HepG2 (cell line): ENCODE measurements around the gene SULT1A3. TPM values are rescaled to one million over a fixed set of nuclear protein-coding genes. Genes with fewer than 3 reads are reported as not detected.

Experiments used
- CREM ChIP-seq, 2 experiments: sonication (generic) in 1 of 2; formaldehyde crosslinking in 1 of 2; IDR thresholded peaks; 2 replicates each; pipeline versions ENCODE4 v1.4.0 to v1.6.1; 2016 to 2020; ENCODE audit warnings: antibody characterized with exemption in 1 of 2, mild to moderate bottlenecking in 1 of 2, missing genetic modification reagents in 1 of 2
- ISL2 ChIP-seq: sonication (generic); formaldehyde crosslinking; IDR thresholded peaks from 2 replicates; pipeline ENCODE4 v1.5.0; 2020; ENCODE audit warnings: missing genetic modification reagents
- NFYB ChIP-seq: sonication (generic); formaldehyde crosslinking; IDR thresholded peaks from 2 replicates; pipeline ENCODE4 v1.4.0; 2020; ENCODE audit warnings: missing genetic modification reagents
- POLR2AphosphoS5 ChIP-seq: IDR thresholded peaks from 2 replicates; pipeline ENCODE4 v1.6.1; 2012; ENCODE audit warnings: low read depth, low read length
- SMAD3 ChIP-seq: sonication (generic); formaldehyde crosslinking; IDR thresholded peaks from 2 replicates; pipeline ENCODE4 v1.4.0; 2020; ENCODE audit warnings: missing genetic modification reagents
- SYNCRIP ChIP-seq: fragments of 200-400 bp; formaldehyde crosslinking; IDR thresholded peaks from 2 replicates; pipeline ENCODE4 v1.6.1; 2018; ENCODE audit warnings: mild to moderate bottlenecking, low read depth, low read length; ENCODE audit not compliant: insufficient read depth
- ZBTB3 ChIP-seq: sonication (generic); formaldehyde crosslinking; IDR thresholded peaks from 2 replicates; pipeline ENCODE4 v1.4.0; 2020; ENCODE audit warnings: low read depth, mild to moderate bottlenecking, moderate library complexity, missing genetic modification reagents, borderline replicate concordance
- ZNF564 ChIP-seq: sonication (generic); formaldehyde crosslinking; IDR thresholded peaks from 2 replicates; pipeline ENCODE4 v1.8.1; 2023; ENCODE audit warnings: mild to moderate bottlenecking, missing genetic modification reagents
- ZNF572 ChIP-seq: sonication (generic); formaldehyde crosslinking; IDR thresholded peaks from 2 replicates; pipeline ENCODE4 v1.5.1; 2020; ENCODE audit warnings: mild to moderate bottlenecking, missing genetic modification reagents
- ZNF629 ChIP-seq: sonication (generic); formaldehyde crosslinking; conservative IDR thresholded peaks from 2 replicates; pipeline ENCODE4 v1.5.0; 2020; ENCODE audit warnings: missing genetic modification reagents
- ZNF672 ChIP-seq: sonication (generic); formaldehyde crosslinking; IDR thresholded peaks from 2 replicates; pipeline ENCODE4 v1.8.1; 2022; ENCODE audit warnings: missing genetic modification reagents
- ZNF674 ChIP-seq: sonication (generic); formaldehyde crosslinking; IDR thresholded peaks from 2 replicates; pipeline ENCODE4 v1.5.0; 2020; ENCODE audit warnings: low read depth, mild to moderate bottlenecking, missing genetic modification reagents
- ZSCAN31 ChIP-seq: sonication (generic); formaldehyde crosslinking; IDR thresholded peaks from 2 replicates; pipeline ENCODE4 v1.5.0; 2020; ENCODE audit warnings: low read depth, mild to moderate bottlenecking, missing genetic modification reagents
- polyA plus RNA-seq, 8 experiments: library from polyadenylated mRNA; depleted of rRNA in 3 of 8; stranded (reverse) in 7 of 8; unstranded in 1 of 8; fragments of >200 nt; fragmentation: Illumina TruSeq in 4 of 8; extraction: Trizol in 4 of 8; gene quantifications; 2 replicates each; pipeline versions ENCODE4 v1.2.1 to v1.2.3, GENCODE V29; 2011 to 2016; ENCODE audit warnings: low read depth in 4 of 8, missing spikeins in 1 of 8, mixed read lengths in 1 of 8; ENCODE audit not compliant: insufficient read depth in 1 of 8
- total RNA-seq, 5 experiments: library from RNA; depleted of rRNA; stranded (reverse); fragments of >200 nt; fragmentation: Illumina TruSeq; extraction: Trizol; gene quantifications; 2 replicates each; pipeline ENCODE4 v1.2.3, GENCODE V29; 2016; ENCODE audit warnings: low read depth in 1 of 5
- TF ChIP-seq, protein P1 (sequence below): sonication (generic); formaldehyde crosslinking; IDR thresholded peaks from 2 replicates; pipeline ENCODE4 v1.8.0; 2022; ENCODE audit warnings: mild to moderate bottlenecking, missing genetic modification reagents, borderline replicate concordance
- TF ChIP-seq, protein P2 (sequence below): sonication (generic); formaldehyde crosslinking; IDR thresholded peaks from 2 replicates; pipeline ENCODE4 v1.5.0; 2020; ENCODE audit warnings: missing genetic modification reagents
- TF ChIP-seq, protein P3 (sequence below): sonication (generic); formaldehyde crosslinking; IDR thresholded peaks from 2 replicates; pipeline ENCODE4 v1.5.1; 2020; ENCODE audit warnings: missing genetic modification reagents, mild to moderate bottlenecking, borderline replicate concordance
- TF ChIP-seq, protein P4 (sequence below): sonication (generic); formaldehyde crosslinking; IDR thresholded peaks from 2 replicates; pipeline ENCODE4 v1.4.0; 2020; ENCODE audit warnings: missing genetic modification reagents
- TF ChIP-seq, protein P5 (sequence below): sonication (generic); formaldehyde crosslinking; IDR thresholded peaks from 2 replicates; pipeline ENCODE4 v1.5.0; 2020; ENCODE audit warnings: mild to moderate bottlenecking, missing genetic modification reagents

Gene SULT1A3
- total and polyA plus RNA-seq, 2 of the 13 experiments (the other 11 are each of a cell fraction or from before 2014, with no cell fraction given): 21.0 to 28.3 TPM

DNA sequence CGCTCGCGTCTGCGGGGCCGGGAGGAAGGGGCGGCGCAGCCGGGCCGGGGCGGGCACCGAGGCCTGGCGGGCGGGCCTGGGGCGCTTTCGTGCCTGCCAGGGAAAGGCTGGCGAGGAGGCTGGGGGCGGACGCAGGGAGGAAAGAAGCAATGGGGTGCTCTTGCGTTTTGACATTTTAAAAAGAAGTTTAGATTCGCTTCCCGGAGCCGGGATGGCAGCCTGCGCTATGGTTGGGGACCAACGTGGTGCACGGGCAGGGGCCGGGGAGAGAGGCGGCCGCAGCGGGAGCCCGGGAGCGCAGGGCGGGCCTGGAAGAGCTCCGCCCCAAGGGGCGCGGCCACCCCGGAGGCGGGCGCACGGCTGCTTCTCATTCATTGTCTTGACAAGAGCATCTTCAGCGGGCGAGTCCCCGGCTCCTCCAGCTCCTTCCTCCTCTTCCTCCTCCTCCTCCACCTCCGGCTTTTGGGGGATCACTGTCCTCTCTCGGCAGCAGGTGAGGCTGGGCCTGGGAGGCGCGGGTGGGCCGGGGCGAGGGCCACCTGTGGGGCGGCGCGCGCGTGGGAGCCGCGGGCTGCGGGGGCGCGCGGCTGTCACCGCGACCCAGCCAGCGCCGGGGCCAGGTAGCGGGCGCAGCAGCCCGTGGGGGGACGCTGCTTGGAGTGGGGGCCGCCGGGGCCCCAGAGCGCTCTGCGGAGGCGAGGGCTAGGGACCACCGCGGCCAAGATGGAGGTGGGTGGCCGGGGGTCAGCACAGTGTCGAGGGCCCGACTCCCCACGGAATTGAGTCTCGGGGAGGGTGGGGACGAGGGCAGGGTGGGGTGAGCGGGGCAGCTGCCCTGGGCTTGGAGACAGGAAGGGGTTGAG is 15.6 kb upstream of the SULT1A3 start, which contains the start of gene CORO1A (continued):
- no peak for TF ChIP-seq ZNF629 (CRISPR knock-in tag)
- TF ChIP-seq ZSCAN31 (CRISPR knock-in tag): 0 out of 2 replicates have a peak, but pooled peaks have one; percentile 40
- TF ChIP-seq SYNCRIP: no peak
- TF ChIP-seq POLR2AphosphoS5: peak; percentile 77
- TF ChIP-seq, protein P1, sequence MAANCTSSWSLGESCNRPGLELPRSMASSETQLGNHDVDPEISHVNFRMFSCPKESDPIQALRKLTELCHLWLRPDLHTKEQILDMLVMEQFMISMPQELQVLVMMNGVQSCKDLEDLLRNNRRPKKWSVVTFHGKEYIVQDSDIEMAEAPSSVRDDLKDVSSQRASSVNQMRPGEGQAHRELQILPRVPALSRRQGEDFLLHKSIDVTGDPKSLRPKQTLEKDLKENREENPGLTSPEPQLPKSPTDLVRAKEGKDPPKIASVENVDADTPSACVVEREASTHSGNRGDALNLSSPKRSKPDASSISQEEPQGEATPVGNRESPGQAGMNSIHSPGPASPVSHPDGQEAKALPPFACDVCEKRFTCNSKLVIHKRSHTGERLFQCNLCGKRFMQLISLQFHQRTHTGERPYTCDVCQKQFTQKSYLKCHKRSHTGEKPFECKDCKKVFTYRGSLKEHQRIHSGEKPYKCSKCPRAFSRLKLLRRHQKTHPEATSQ (CRISPR knock-in tag): no peak
- TF ChIP-seq ZNF564: peak; percentile 66; the same call in 1 of the 2 replicates
- no peak for TF ChIP-seq ZNF572 (CRISPR knock-in tag)
- TF ChIP-seq ZNF674: no peak
- 0 out of 2 replicates have a peak, but pooled peaks have one; percentile 17 for TF ChIP-seq ISL2 (CRISPR knock-in tag)
- no peak for TF ChIP-seq ZBTB3 (CRISPR knock-in tag)
- TF ChIP-seq, protein P2, sequence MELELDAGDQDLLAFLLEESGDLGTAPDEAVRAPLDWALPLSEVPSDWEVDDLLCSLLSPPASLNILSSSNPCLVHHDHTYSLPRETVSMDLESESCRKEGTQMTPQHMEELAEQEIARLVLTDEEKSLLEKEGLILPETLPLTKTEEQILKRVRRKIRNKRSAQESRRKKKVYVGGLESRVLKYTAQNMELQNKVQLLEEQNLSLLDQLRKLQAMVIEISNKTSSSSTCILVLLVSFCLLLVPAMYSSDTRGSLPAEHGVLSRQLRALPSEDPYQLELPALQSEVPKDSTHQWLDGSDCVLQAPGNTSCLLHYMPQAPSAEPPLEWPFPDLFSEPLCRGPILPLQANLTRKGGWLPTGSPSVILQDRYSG (CRISPR knock-in tag): no peak
- TF ChIP-seq NFYB (CRISPR knock-in tag): 0 out of 2 replicates have a peak, but pooled peaks have one; percentile 29
- TF ChIP-seq ZNF672 (CRISPR knock-in tag): no peak
- TF ChIP-seq, protein P3, sequence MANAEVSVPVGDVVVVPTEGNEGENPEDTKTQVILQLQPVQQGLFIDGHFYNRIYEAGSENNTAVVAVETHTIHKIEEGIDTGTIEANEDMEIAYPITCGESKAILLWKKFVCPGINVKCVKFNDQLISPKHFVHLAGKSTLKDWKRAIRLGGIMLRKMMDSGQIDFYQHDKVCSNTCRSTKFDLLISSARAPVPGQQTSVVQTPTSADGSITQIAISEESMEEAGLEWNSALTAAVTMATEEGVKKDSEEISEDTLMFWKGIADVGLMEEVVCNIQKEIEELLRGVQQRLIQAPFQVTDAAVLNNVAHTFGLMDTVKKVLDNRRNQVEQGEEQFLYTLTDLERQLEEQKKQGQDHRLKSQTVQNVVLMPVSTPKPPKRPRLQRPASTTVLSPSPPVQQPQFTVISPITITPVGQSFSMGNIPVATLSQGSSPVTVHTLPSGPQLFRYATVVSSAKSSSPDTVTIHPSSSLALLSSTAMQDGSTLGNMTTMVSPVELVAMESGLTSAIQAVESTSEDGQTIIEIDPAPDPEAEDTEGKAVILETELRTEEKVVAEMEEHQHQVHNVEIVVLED (CRISPR knock-in tag): 0 out of 2 replicates have a peak, but pooled peaks have one; percentile 32
- TF ChIP-seq, protein P4, sequence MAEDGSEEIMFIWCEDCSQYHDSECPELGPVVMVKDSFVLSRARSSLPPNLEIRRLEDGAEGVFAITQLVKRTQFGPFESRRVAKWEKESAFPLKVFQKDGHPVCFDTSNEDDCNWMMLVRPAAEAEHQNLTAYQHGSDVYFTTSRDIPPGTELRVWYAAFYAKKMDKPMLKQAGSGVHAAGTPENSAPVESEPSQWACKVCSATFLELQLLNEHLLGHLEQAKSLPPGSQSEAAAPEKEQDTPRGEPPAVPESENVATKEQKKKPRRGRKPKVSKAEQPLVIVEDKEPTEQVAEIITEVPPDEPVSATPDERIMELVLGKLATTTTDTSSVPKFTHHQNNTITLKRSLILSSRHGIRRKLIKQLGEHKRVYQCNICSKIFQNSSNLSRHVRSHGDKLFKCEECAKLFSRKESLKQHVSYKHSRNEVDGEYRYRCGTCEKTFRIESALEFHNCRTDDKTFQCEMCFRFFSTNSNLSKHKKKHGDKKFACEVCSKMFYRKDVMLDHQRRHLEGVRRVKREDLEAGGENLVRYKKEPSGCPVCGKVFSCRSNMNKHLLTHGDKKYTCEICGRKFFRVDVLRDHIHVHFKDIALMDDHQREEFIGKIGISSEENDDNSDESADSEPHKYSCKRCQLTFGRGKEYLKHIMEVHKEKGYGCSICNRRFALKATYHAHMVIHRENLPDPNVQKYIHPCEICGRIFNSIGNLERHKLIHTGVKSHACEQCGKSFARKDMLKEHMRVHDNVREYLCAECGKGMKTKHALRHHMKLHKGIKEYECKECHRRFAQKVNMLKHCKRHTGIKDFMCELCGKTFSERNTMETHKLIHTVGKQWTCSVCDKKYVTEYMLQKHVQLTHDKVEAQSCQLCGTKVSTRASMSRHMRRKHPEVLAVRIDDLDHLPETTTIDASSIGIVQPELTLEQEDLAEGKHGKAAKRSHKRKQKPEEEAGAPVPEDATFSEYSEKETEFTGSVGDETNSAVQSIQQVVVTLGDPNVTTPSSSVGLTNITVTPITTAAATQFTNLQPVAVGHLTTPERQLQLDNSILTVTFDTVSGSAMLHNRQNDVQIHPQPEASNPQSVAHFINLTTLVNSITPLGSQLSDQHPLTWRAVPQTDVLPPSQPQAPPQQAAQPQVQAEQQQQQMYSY (CRISPR knock-in tag): no peak
- TF ChIP-seq CREM (IDR thresholded peaks at IDR 0.05): no peak
- no peak for TF ChIP-seq CREM (CRISPR knock-in tag; IDR thresholded peaks at IDR 0.05)
- TF ChIP-seq, protein P5, sequence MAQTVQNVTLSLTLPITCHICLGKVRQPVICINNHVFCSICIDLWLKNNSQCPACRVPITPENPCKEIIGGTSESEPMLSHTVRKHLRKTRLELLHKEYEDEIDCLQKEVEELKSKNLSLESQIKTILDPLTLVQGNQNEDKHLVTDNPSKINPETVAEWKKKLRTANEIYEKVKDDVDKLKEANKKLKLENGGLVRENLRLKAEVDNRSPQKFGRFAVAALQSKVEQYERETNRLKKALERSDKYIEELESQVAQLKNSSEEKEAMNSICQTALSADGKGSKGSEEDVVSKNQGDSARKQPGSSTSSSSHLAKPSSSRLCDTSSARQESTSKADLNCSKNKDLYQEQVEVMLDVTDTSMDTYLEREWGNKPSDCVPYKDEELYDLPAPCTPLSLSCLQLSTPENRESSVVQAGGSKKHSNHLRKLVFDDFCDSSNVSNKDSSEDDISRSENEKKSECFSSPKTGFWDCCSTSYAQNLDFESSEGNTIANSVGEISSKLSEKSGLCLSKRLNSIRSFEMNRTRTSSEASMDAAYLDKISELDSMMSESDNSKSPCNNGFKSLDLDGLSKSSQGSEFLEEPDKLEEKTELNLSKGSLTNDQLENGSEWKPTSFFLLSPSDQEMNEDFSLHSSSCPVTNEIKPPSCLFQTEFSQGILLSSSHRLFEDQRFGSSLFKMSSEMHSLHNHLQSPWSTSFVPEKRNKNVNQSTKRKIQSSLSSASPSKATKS (CRISPR knock-in tag): no peak
- TF ChIP-seq SMAD3 (CRISPR knock-in tag): no peak
